ENCODE data around the gene CGNL1.

The CGNL1 gene

GRCh38 chr15:57444877-57445513 lies 68.7 kb downstream of the CGNL1 start (continued):
- TF ChIP-seq, protein P1, sequence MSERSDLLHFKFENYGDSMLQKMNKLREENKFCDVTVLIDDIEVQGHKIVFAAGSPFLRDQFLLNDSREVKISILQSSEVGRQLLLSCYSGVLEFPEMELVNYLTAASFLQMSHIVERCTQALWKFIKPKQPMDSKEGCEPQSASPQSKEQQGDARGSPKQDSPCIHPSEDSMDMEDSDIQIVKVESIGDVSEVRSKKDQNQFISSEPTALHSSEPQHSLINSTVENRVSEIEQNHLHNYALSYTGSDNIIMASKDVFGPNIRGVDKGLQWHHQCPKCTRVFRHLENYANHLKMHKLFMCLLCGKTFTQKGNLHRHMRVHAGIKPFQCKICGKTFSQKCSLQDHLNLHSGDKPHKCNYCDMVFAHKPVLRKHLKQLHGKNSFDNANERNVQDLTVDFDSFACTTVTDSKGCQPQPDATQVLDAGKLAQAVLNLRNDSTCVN (tag by site-specific recombination; optimal IDR thresholded peaks at IDR 0.05), result no peak
- TF ChIP-seq ZNF701 (tag by site-specific recombination; IDR thresholded peaks at IDR 0.05) (no peak), ZEB2 (tag by site-specific recombination; IDR thresholded peaks at IDR 0.05) (no peak), ZNF292 (tag by site-specific recombination; IDR thresholded peaks at IDR 0.05; ENCODE audit: borderline replicate concordance, low read depth) (no peak), ZNF2 (tag by site-specific recombination; IDR thresholded peaks at IDR 0.05) (no peak), ZNF514 (tag by site-specific recombination; IDR thresholded peaks at IDR 0.05) (no peak), ZNF324 (tag by site-specific recombination; IDR thresholded peaks at IDR 0.05) (no peak), MYNN (tag by site-specific recombination; IDR thresholded peaks at IDR 0.05; ENCODE audit: borderline replicate concordance) (no peak), ZNF501 (tag by site-specific recombination; IDR thresholded peaks at IDR 0.05) (no peak), SP3 (tag by site-specific recombination; IDR thresholded peaks at IDR 0.05) (no peak), ZNF626 (tag by site-specific recombination; IDR thresholded peaks at IDR 0.05) (no peak), ZSCAN30 (tag by site-specific recombination; IDR thresholded peaks at IDR 0.05) (no peak), GLIS1 (tag by site-specific recombination; IDR thresholded peaks at IDR 0.05) (peak; percentile 44; the same call in 1 of the 2 replicates), ZNF530 (tag by site-specific recombination; IDR thresholded peaks at IDR 0.05; ENCODE audit: low read depth) (no peak), ZNF629 (tag by site-specific recombination; IDR thresholded peaks at IDR 0.05) (0 out of 2 replicates have a peak, but pooled peaks have one; percentile 37), ZNF747 (tag by site-specific recombination; IDR thresholded peaks at IDR 0.05) (no peak), BCL11A (tag by site-specific recombination; IDR thresholded peaks at IDR 0.05; ENCODE audit: low read depth) (no peak), ZNF354C (tag by site-specific recombination; IDR thresholded peaks at IDR 0.05; ENCODE audit: borderline replicate concordance, low read depth) (no peak)
- TF ChIP-seq, protein P2, sequence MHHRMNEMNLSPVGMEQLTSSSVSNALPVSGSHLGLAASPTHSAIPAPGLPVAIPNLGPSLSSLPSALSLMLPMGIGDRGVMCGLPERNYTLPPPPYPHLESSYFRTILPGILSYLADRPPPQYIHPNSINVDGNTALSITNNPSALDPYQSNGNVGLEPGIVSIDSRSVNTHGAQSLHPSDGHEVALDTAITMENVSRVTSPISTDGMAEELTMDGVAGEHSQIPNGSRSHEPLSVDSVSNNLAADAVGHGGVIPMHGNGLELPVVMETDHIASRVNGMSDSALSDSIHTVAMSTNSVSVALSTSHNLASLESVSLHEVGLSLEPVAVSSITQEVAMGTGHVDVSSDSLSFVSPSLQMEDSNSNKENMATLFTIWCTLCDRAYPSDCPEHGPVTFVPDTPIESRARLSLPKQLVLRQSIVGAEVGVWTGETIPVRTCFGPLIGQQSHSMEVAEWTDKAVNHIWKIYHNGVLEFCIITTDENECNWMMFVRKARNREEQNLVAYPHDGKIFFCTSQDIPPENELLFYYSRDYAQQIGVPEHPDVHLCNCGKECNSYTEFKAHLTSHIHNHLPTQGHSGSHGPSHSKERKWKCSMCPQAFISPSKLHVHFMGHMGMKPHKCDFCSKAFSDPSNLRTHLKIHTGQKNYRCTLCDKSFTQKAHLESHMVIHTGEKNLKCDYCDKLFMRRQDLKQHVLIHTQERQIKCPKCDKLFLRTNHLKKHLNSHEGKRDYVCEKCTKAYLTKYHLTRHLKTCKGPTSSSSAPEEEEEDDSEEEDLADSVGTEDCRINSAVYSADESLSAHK (tag by site-specific recombination; IDR thresholded peaks at IDR 0.05), result no peak
- TF ChIP-seq, protein P3, sequence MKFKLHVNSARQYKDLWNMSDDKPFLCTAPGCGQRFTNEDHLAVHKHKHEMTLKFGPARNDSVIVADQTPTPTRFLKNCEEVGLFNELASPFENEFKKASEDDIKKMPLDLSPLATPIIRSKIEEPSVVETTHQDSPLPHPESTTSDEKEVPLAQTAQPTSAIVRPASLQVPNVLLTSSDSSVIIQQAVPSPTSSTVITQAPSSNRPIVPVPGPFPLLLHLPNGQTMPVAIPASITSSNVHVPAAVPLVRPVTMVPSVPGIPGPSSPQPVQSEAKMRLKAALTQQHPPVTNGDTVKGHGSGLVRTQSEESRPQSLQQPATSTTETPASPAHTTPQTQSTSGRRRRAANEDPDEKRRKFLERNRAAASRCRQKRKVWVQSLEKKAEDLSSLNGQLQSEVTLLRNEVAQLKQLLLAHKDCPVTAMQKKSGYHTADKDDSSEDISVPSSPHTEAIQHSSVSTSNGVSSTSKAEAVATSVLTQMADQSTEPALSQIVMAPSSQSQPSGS (tag by site-specific recombination; IDR thresholded peaks at IDR 0.05; ENCODE audit: low read depth), result no peak
- TF ChIP-seq, protein P4, sequence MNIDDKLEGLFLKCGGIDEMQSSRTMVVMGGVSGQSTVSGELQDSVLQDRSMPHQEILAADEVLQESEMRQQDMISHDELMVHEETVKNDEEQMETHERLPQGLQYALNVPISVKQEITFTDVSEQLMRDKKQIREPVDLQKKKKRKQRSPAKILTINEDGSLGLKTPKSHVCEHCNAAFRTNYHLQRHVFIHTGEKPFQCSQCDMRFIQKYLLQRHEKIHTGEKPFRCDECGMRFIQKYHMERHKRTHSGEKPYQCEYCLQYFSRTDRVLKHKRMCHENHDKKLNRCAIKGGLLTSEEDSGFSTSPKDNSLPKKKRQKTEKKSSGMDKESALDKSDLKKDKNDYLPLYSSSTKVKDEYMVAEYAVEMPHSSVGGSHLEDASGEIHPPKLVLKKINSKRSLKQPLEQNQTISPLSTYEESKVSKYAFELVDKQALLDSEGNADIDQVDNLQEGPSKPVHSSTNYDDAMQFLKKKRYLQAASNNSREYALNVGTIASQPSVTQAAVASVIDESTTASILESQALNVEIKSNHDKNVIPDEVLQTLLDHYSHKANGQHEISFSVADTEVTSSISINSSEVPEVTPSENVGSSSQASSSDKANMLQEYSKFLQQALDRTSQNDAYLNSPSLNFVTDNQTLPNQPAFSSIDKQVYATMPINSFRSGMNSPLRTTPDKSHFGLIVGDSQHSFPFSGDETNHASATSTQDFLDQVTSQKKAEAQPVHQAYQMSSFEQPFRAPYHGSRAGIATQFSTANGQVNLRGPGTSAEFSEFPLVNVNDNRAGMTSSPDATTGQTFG (tag by site-specific recombination; IDR thresholded peaks at IDR 0.05; ENCODE audit: borderline replicate concordance), result no peak
- TF ChIP-seq, protein P5, sequence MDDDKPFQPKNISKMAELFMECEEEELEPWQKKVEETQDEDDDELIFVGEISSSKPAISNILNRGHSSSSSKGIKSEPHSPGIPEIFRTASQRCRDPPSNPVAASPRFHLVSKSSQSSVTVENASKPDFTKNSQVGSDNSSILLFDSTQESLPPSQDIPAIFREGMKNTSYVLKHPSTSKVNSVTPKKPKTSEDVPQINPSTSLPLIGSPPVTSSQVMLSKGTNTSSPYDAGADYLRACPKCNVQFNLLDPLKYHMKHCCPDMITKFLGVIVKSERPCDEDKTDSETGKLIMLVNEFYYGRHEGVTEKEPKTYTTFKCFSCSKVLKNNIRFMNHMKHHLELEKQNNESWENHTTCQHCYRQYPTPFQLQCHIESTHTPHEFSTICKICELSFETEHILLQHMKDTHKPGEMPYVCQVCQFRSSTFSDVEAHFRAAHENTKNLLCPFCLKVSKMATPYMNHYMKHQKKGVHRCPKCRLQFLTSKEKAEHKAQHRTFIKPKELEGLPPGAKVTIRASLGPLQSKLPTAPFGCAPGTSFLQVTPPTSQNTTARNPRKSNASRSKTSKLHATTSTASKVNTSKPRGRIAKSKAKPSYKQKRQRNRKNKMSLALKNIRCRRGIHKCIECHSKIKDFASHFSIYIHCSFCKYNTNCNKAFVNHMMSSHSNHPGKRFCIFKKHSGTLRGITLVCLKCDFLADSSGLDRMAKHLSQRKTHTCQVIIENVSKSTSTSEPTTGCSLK (tag by site-specific recombination; IDR thresholded peaks at IDR 0.05), result no peak
- TF ChIP-seq, protein P6, sequence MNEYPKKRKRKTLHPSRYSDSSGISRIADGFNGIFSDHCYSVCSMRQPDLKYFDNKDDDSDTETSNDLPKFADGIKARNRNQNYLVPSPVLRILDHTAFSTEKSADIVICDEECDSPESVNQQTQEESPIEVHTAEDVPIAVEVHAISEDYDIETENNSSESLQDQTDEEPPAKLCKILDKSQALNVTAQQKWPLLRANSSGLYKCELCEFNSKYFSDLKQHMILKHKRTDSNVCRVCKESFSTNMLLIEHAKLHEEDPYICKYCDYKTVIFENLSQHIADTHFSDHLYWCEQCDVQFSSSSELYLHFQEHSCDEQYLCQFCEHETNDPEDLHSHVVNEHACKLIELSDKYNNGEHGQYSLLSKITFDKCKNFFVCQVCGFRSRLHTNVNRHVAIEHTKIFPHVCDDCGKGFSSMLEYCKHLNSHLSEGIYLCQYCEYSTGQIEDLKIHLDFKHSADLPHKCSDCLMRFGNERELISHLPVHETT (tag by site-specific recombination; IDR thresholded peaks at IDR 0.05), result 0 out of 2 replicates have a peak, but pooled peaks have one; percentile 59
- TF ChIP-seq, protein P7, sequence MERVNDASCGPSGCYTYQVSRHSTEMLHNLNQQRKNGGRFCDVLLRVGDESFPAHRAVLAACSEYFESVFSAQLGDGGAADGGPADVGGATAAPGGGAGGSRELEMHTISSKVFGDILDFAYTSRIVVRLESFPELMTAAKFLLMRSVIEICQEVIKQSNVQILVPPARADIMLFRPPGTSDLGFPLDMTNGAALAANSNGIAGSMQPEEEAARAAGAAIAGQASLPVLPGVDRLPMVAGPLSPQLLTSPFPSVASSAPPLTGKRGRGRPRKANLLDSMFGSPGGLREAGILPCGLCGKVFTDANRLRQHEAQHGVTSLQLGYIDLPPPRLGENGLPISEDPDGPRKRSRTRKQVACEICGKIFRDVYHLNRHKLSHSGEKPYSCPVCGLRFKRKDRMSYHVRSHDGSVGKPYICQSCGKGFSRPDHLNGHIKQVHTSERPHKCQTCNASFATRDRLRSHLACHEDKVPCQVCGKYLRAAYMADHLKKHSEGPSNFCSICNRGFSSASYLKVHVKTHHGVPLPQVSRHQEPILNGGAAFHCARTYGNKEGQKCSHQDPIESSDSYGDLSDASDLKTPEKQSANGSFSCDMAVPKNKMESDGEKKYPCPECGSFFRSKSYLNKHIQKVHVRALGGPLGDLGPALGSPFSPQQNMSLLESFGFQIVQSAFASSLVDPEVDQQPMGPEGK (tag by site-specific recombination; IDR thresholded peaks at IDR 0.05), result no peak
- TF ChIP-seq, protein P8, sequence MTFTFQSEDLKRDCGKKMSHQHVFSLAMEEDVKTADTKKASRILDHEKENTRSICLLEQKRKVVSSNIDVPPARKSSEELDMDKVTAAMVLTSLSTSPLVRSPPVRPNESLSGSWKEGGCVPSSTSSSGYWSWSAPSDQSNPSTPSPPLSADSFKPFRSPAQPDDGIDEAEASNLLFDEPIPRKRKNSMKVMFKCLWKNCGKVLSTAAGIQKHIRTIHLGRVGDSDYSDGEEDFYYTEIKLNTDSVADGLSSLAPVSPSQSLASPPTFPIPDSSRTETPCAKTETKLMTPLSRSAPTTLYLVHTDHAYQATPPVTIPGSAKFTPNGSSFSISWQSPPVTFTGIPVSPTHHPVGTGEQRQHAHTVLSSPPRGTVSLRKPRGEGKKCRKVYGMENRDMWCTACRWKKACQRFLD (tag by site-specific recombination; IDR thresholded peaks at IDR 0.05), result no peak
